HL-60 (cell line): Measurements from ENCODE around the gene DRD4.

Experiments
- DNase-seq, 2 experiments: peaks; one replicate each; pipeline ENCODE4 v3.0.0-alpha.2; 2010 to 2020; ENCODE audit warnings: low read depth in 1 of 2, low spot score in 1 of 2
- H3K27ac ChIP-seq: fragments of 250-450 bp; sonication (Bioruptor Pico); replicated peaks from 2 replicates; pipeline ENCODE4 v1.5.1; 2020; ENCODE audit warnings: mild to moderate bottlenecking, moderate library complexity
- H3K27me3 ChIP-seq: fragments of 250-450 bp; sonication (Bioruptor Pico); 2 replicates; pipeline ENCODE4 v1.5.1; 2021; ENCODE audit warnings: mild to moderate bottlenecking, moderate library complexity; ENCODE audit not compliant: insufficient read depth, poor library complexity, severe bottlenecking
- H3K4me3 ChIP-seq: replicated peaks from 2 replicates; pipeline ENCODE4 v1.5.1; 2011; ENCODE audit warnings: mild to moderate bottlenecking, control low read depth, low read length; ENCODE audit not compliant: insufficient read depth
- GABPA ChIP-seq: IDR thresholded peaks from 2 replicates; pipeline ENCODE4 v1.6.1; 2012; ENCODE audit warnings: low read depth
- POLR2AphosphoS5 ChIP-seq: IDR thresholded peaks from 2 replicates; pipeline ENCODE4 v1.6.1; 2012; ENCODE audit warnings: low read depth
- SPI1 ChIP-seq: IDR thresholded peaks from 2 replicates; pipeline ENCODE4 v1.6.1; 2012; ENCODE audit warnings: low read depth, mild to moderate bottlenecking, borderline replicate concordance
- TF ChIP-seq, protein P1 (sequence below): IDR thresholded peaks from one replicate; pipeline ENCODE4 v1.5.1; 2011; ENCODE audit warnings: low read length, control low read depth, inconsistent platforms; ENCODE audit not compliant: insufficient read depth
- TF ChIP-seq, protein P2 (sequence below): IDR thresholded peaks from 2 replicates; pipeline ENCODE4 v1.6.1; 2012; ENCODE audit warnings: low read depth; ENCODE audit not compliant: insufficient replicate concordance

DRD4 gene

DNA sequence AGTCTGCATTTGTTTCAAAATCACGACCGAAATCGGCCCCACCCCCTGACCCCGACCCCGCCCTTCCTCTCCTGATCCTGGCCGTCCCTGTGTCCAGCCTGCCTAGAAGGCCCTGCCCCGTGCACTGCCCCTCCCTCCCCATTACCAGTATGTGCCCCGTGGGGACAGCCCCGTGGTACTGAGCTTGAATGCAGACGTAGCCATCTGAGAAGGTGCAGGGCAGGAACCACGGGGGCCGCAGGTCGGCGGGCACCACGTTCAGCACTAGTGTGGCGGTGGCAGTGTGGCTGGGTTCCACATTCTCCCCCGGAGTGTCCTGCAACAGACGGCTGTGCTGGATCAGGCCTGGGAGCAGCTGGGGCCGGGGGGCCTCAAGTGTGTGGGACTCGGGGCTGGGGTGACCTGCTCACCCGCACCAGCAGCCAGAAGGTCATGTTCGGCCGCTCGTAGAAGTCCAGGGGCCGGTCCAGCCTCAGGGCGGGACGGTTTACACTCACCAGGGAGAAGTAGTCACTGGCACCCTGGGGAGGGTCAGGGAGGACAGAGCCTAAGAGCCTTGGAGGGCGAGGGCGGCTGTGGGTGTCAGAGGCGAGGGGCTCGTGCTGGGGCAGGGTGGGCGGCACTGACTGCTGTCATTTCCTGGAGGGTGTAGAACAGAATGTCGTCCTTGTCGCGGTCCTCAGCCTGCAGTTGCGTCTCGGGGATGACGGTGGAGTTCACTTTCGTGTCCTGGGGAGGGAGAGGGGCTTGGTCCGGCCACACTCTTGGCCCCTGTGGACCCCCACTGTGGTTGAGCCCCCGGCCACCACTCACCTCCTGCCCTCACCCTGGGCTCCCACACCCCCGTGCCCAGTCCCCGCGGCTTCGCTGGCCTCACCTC is 15.9 kb upstream of the DRD4 start:
- H3K27me3 ChIP-seq: no peaks in the 10 kb centered on the region
- no peak overlapping the region for H3K4me3 ChIP-seq
- TF ChIP-seq SPI1: no peak
- no peak for TF ChIP-seq GABPA
- TF ChIP-seq, protein P1, sequence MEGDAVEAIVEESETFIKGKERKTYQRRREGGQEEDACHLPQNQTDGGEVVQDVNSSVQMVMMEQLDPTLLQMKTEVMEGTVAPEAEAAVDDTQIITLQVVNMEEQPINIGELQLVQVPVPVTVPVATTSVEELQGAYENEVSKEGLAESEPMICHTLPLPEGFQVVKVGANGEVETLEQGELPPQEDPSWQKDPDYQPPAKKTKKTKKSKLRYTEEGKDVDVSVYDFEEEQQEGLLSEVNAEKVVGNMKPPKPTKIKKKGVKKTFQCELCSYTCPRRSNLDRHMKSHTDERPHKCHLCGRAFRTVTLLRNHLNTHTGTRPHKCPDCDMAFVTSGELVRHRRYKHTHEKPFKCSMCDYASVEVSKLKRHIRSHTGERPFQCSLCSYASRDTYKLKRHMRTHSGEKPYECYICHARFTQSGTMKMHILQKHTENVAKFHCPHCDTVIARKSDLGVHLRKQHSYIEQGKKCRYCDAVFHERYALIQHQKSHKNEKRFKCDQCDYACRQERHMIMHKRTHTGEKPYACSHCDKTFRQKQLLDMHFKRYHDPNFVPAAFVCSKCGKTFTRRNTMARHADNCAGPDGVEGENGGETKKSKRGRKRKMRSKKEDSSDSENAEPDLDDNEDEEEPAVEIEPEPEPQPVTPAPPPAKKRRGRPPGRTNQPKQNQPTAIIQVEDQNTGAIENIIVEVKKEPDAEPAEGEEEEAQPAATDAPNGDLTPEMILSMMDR: no peak
- TF ChIP-seq, protein P2, sequence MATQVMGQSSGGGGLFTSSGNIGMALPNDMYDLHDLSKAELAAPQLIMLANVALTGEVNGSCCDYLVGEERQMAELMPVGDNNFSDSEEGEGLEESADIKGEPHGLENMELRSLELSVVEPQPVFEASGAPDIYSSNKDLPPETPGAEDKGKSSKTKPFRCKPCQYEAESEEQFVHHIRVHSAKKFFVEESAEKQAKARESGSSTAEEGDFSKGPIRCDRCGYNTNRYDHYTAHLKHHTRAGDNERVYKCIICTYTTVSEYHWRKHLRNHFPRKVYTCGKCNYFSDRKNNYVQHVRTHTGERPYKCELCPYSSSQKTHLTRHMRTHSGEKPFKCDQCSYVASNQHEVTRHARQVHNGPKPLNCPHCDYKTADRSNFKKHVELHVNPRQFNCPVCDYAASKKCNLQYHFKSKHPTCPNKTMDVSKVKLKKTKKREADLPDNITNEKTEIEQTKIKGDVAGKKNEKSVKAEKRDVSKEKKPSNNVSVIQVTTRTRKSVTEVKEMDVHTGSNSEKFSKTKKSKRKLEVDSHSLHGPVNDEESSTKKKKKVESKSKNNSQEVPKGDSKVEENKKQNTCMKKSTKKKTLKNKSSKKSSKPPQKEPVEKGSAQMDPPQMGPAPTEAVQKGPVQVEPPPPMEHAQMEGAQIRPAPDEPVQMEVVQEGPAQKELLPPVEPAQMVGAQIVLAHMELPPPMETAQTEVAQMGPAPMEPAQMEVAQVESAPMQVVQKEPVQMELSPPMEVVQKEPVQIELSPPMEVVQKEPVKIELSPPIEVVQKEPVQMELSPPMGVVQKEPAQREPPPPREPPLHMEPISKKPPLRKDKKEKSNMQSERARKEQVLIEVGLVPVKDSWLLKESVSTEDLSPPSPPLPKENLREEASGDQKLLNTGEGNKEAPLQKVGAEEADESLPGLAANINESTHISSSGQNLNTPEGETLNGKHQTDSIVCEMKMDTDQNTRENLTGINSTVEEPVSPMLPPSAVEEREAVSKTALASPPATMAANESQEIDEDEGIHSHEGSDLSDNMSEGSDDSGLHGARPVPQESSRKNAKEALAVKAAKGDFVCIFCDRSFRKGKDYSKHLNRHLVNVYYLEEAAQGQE: no peak
- no peak for TF ChIP-seq POLR2AphosphoS5
- H3K27ac ChIP-seq: no peak overlapping the region
- no peak for DNase-seq

DNA sequence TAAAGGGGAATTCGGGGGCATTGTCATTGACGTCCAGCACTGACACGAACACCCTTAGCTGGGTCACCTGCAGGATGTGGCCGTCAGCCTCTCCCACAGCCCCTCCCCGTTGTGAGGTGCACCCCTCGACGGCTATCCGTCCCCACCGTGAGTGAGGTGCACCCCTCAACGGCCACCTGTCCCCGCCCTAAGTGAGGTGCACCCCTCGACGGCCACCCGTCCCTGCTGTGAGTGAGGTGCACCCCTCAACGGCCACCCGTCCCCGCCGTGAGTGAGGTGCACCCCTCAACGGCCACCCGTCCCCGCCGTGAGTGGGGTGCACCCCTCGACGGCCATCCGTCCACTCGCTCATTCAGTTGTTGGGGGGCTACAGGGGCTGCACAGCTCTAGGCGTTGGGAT is 15.2 kb upstream of the DRD4 start:
- H3K27ac ChIP-seq: no peak overlapping the region
- H3K4me3 ChIP-seq: no peak overlapping the region
- TF ChIP-seq GABPA (no peak), SPI1 (no peak), POLR2AphosphoS5 (no peak)
- TF ChIP-seq, protein P1: no peak
- TF ChIP-seq, protein P2: no peak
- DNase-seq: no peak
- no peaks in the 10 kb centered on the region for H3K27me3 ChIP-seq

DNA sequence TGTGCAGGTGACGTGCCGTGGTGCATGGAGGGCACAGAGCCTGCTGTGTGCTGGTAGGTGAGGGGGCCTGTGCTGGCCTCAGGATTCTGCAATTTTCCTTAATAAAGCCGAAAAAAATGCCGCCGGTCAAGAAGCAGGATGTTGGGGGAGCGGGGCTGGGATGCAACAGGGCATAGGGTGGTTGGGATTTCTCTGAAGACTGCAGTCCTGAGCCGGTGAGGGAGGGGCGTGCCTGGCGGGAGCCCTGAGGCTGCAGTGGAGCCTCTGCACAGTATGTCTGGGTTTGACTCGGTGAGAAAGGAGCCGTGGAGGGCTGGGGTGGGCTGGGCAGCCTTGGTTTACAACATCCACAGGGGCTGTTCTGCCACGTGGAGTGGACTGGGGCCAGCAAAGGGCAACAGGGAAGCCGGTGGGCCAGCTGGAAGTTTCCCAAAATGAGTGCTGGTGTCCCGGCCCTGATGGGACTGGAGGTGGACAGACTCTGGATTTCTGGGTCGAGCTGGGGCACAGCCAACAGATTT is 13.7 kb upstream of the DRD4 start:
- no peak for TF ChIP-seq POLR2AphosphoS5
- TF ChIP-seq GABPA: no peak
- TF ChIP-seq, protein P1: no peak
- TF ChIP-seq SPI1: no peak
- TF ChIP-seq, protein P2: no peak
- Histone ChIP-seq H3K27ac (no peak overlapping the region), H3K27me3 (no peaks in the 10 kb centered on the region), H3K4me3 (no peak overlapping the region)
- DNase-seq: no peak
